Measurements from ENCODE around the gene PCDH17. TPM values are rescaled to one million over a fixed set of nuclear protein-coding genes. Genes with fewer than 3 reads are reported as not detected.

Gene PCDH17
- total and polyA plus RNA-seq, 2 of the 8 experiments (the other 6 are each of a cell fraction or from before 2014, with no cell fraction given) = 0.20 to 0.60 TPM

- TF ChIP-seq CHD7 (IDR thresholded peaks at IDR 0.05; ENCODE audit: insufficient replicate concordance, low read length) (no peak), EZH2 (IDR thresholded peaks at IDR 0.05; ENCODE audit: low read depth, low read length, severe bottlenecking) (no peak), GABPA (IDR thresholded peaks at IDR 0.05; ENCODE audit: borderline replicate concordance, insufficient read depth, low read length) (no peak), SP4 (IDR thresholded peaks at IDR 0.05; ENCODE audit: low read length) (no peak), USF2 (IDR thresholded peaks at IDR 0.05; ENCODE audit: low read length) (no peak), CBX5 (IDR thresholded peaks at IDR 0.05; ENCODE audit: low read depth, low read length) (no peak), PHF8 (conservative IDR thresholded peaks at IDR 0.05; ENCODE audit: low read depth, low read length) (no peak), JUND (IDR thresholded peaks at IDR 0.05; ENCODE audit: low read length) (no peak), ATF2 (IDR thresholded peaks at IDR 0.05; ENCODE audit: low read length) (no peak)
Measured at GRCh38 chr13:57583529-57583928, 48.0 kb upstream of the PCDH17 start (continued).

Data from H1 (cell line).